SK-N-SH (cell line): ENCODE measurements around the gene UGT1A7. TPM values are rescaled to one million over a fixed set of nuclear protein-coding genes. Genes with fewer than 3 reads are reported as not detected.

Experiments
- CTCF ChIA-PET: fragments of 300-600, 350-600 bp; formaldehyde crosslinking; extraction: SDS; loops from one replicate; lab custom pipeline; 2021; lab: Yijun Ruan, JAX
- POLR2A ChIA-PET: fragments of 350-600 bp; sonication (Branson Sonifier 250); formaldehyde crosslinking; extraction: SDS; loops from one replicate; lab custom pipeline; 2020; ENCODE audit warnings: antibody characterized with exemption, inconsistent platforms; lab: Yijun Ruan, JAX
- DNase-seq: peaks from one replicate; pipeline ENCODE4 v3.0.0; 2012
- H2AFZ ChIP-seq: fragments of 200-600 bp; sonication (generic); 2 replicates; pipeline ENCODE4 v1.8.1; 2016; ENCODE audit warnings: antibody characterized with exemption, mild to moderate bottlenecking, low read depth
- H3F3A ChIP-seq: fragments of 200-600 bp; sonication (generic); replicated peaks from 2 replicates; pipeline ENCODE3; 2016; ENCODE audit warnings: antibody characterized with exemption, mild to moderate bottlenecking; ENCODE audit not compliant: insufficient read depth
- H3K27ac ChIP-seq, 2 experiments: fragments of 200-500 bp in 1 of 2; fragments of 200-600 bp in 1 of 2; sonication (Bioruptor generic) in 1 of 2; sonication (generic), shearing (Covaris generic) in 1 of 2; 2 replicates each; pipeline versions ENCODE4 v1.5.1 to v1.6.1; 2014 to 2016; ENCODE audit warnings: low read depth in 2 of 2, inconsistent platforms in 1 of 2, low read length in 1 of 2, mild to moderate bottlenecking in 1 of 2, mixed read lengths in 1 of 2
- H3K27me3 ChIP-seq: fragments of 200-600 bp; sonication (generic), shearing (Covaris generic); 2 replicates; pipeline ENCODE4 v1.6.1; 2016; ENCODE audit warnings: mixed run types; ENCODE audit not compliant: insufficient read depth
- H3K36me3 ChIP-seq, 2 experiments: fragments of 200-500 bp in 1 of 2; fragments of 200-600 bp in 1 of 2; sonication (Bioruptor generic) in 1 of 2; sonication (generic) in 1 of 2; replicated peaks in 1 of 2; 2 replicates each; pipeline versions ENCODE3 to v1.5.1; 2014 to 2016; ENCODE audit warnings: low read length in 1 of 2, mild to moderate bottlenecking in 1 of 2; ENCODE audit not compliant: insufficient read depth in 2 of 2, control insufficient read depth in 1 of 2
- H3K4me1 ChIP-seq, 2 experiments: fragments of 200-500 bp in 1 of 2; fragments of 200-600 bp in 1 of 2; sonication (Bioruptor generic) in 1 of 2; sonication (generic), shearing (Covaris generic) in 1 of 2; 2 replicates each; pipeline versions ENCODE4 v1.5.1 to v1.6.1; 2014 to 2016; ENCODE audit warnings: low read depth in 1 of 2, low read length in 1 of 2, mixed run types in 1 of 2; ENCODE audit not compliant: insufficient read depth in 2 of 2, control insufficient read depth in 1 of 2
- H3K4me2 ChIP-seq: fragments of 200-600 bp; sonication (generic), shearing (Covaris generic); 2 replicates; pipeline ENCODE4 v1.6.1; 2017; ENCODE audit warnings: mixed run types
- H3K4me3 ChIP-seq, 2 experiments: fragments of 200-500 bp in 1 of 2; fragments of 200-600 bp in 1 of 2; sonication (Bioruptor generic) in 1 of 2; sonication (generic), shearing (Covaris generic) in 1 of 2; 2 replicates each; pipeline versions ENCODE4 v1.5.1 to v1.8.1; 2014 to 2016; ENCODE audit warnings: low read depth in 2 of 2, inconsistent platforms in 1 of 2, low read length in 1 of 2, mild to moderate bottlenecking in 1 of 2, mixed read lengths in 1 of 2, moderate library complexity in 1 of 2
- H3K79me2 ChIP-seq: fragments of 200-600 bp; sonication (generic); 2 replicates; pipeline ENCODE4 v1.8.1; 2017; ENCODE audit warnings: mild to moderate bottlenecking; ENCODE audit not compliant: insufficient read depth
- H3K9ac ChIP-seq: fragments of 200-600 bp; sonication (generic); 2 replicates; pipeline ENCODE4 v1.6.1; 2017; ENCODE audit warnings: mixed run types
- H3K9me2 ChIP-seq: fragments of 200-600 bp; sonication (generic); 2 replicates; pipeline ENCODE4 v1.6.1; 2017; ENCODE audit warnings: mixed run types
- H3K9me3 ChIP-seq: fragments of 200-600 bp; sonication (generic); 2 replicates; pipeline ENCODE4 v1.6.1; 2017; ENCODE audit warnings: mixed run types, mild to moderate bottlenecking, moderate library complexity
- H4K20me1 ChIP-seq: fragments of 200-600 bp; sonication (generic); 2 replicates; pipeline ENCODE4 v1.6.1; 2017; ENCODE audit warnings: mild to moderate bottlenecking, mixed run types; ENCODE audit not compliant: insufficient read depth
- CHD2 ChIP-seq: fragments of 150-350 bp; IDR thresholded peaks from 2 replicates; pipeline ENCODE4 v1.6.1; 2018; ENCODE audit warnings: low read length; ENCODE audit not compliant: partially characterized antibody
- EZH2phosphoT487 ChIP-seq: fragments of 200-600 bp; sonication (generic); IDR thresholded peaks from 2 replicates; pipeline ENCODE4 v1.6.1; 2017; ENCODE audit warnings: low read depth, mixed run types, mild to moderate bottlenecking, antibody characterized with exemption, moderate library complexity, borderline replicate concordance
- FOXJ3 ChIP-seq: sonication (generic); formaldehyde crosslinking; IDR thresholded peaks from 2 replicates; pipeline ENCODE4 v1.5.1; 2020; ENCODE audit warnings: mild to moderate bottlenecking, missing genetic modification reagents
- FOXM1 ChIP-seq: IDR thresholded peaks from 2 replicates; pipeline ENCODE4 v1.4.0; 2012; ENCODE audit warnings: low read depth, mild to moderate bottlenecking
- JUND ChIP-seq: IDR thresholded peaks from 2 replicates; pipeline ENCODE4 v1.4.0; 2012
- MAX ChIP-seq: IDR thresholded peaks from 2 replicates; pipeline ENCODE4 v1.4.0; 2012; ENCODE audit warnings: low read depth
- MEF2A ChIP-seq: IDR thresholded peaks from 2 replicates; pipeline ENCODE4 v1.4.0; 2012; ENCODE audit warnings: low read depth, borderline replicate concordance
- MXI1 ChIP-seq: IDR thresholded peaks from 2 replicates; pipeline ENCODE4 v1.6.1; 2012; ENCODE audit warnings: mild to moderate bottlenecking, low read depth, low read length, improper control_type of control experiment
- POLR2AphosphoS5 ChIP-seq: IDR thresholded peaks from 2 replicates; pipeline ENCODE4 v1.6.1; 2012; ENCODE audit warnings: low read depth, low read length
- RAD21 ChIP-seq: IDR thresholded peaks from 2 replicates; pipeline ENCODE4 v1.6.1; 2012; ENCODE audit warnings: mild to moderate bottlenecking, low read length
- REST ChIP-seq: IDR thresholded peaks from 2 replicates; pipeline ENCODE4 v1.6.1; 2012; ENCODE audit warnings: mild to moderate bottlenecking, low read depth, low read length, moderate library complexity
- TAF1 ChIP-seq: IDR thresholded peaks from 2 replicates; pipeline ENCODE4 v1.6.1; 2012; ENCODE audit warnings: low read depth, mild to moderate bottlenecking, low read length, moderate library complexity, borderline replicate concordance
- TEAD4 ChIP-seq: IDR thresholded peaks from 2 replicates; pipeline ENCODE4 v1.4.0; 2012; ENCODE audit warnings: mild to moderate bottlenecking, borderline replicate concordance; ENCODE audit not compliant: insufficient read depth
- USF1 ChIP-seq: IDR thresholded peaks from 2 replicates; pipeline ENCODE4 v1.4.0; 2012; ENCODE audit warnings: low read depth, borderline replicate concordance
- YY1 ChIP-seq: IDR thresholded peaks from 2 replicates; pipeline ENCODE4 v1.4.0; 2012; ENCODE audit warnings: low read depth, mild to moderate bottlenecking
- WGBS: methylation state at CpG from one replicate; pipeline ENCODE4 v1.1.6; 2017; ENCODE audit warnings: low lambda C conversion rate; 5-methylcytosine and 5-hydroxymethylcytosine counted together
- polyA plus RNA-seq, 3 experiments: library from polyadenylated mRNA; depleted of rRNA; stranded (reverse); fragments of >200 nt; gene quantifications; 2 replicates each; pipeline ENCODE4 v1.2.3, GENCODE V29; 2012
- TF ChIP-seq, protein P1 (sequence below): IDR thresholded peaks from 2 replicates; pipeline ENCODE4; 2012
- TF ChIP-seq, protein P2 (sequence below): fragments of 150-350 bp; IDR thresholded peaks from 2 replicates; pipeline ENCODE4 v1.6.1; 2017; ENCODE audit warnings: antibody characterized with exemption, low read length, low read depth, borderline replicate concordance

Gene UGT1A7
- polyA plus RNA-seq, 1 of the 3 experiments (the other 2 are of a cell fraction) = not detected

- Histone ChIP-seq H3K4me1 (no peaks in the 10 kb centered on the region), H3K4me2 (no peak overlapping the region), H3K9me2 (no peaks in the 10 kb centered on the region), H3F3A (no peaks in the 10 kb centered on the region), H3K27me3 (no peaks in the 10 kb centered on the region), H3K4me3 (no peak overlapping the region; a peak in 1 of 4 replicates), H3K79me2 (no peaks in the 10 kb centered on the region), H3K9me3 (no peaks in the 10 kb centered on the region), H3K27ac (no peak overlapping the region), H4K20me1 (no peaks in the 10 kb centered on the region), H3K36me3 (no peaks in the 10 kb centered on the region), H2AFZ (no peak overlapping the region), H3K9ac (no peak overlapping the region)
- 43% methylated on average over 4 of the region's 4 CpGs for WGBS
- DNase-seq = no peak
- TF ChIP-seq MXI1 (no peak), POLR2AphosphoS5 (no peak), CHD2 (no peak), FOXM1 (no peak), EZH2phosphoT487 (no peak), TEAD4 (no peak), REST (no peak), MEF2A (no peak), FOXJ3 (CRISPR knock-in tag) (no peak), RAD21 (no peak), YY1 (no peak), TAF1 (no peak), JUND (no peak), MAX (no peak), USF1 (no peak)
- TF ChIP-seq, protein P1, sequence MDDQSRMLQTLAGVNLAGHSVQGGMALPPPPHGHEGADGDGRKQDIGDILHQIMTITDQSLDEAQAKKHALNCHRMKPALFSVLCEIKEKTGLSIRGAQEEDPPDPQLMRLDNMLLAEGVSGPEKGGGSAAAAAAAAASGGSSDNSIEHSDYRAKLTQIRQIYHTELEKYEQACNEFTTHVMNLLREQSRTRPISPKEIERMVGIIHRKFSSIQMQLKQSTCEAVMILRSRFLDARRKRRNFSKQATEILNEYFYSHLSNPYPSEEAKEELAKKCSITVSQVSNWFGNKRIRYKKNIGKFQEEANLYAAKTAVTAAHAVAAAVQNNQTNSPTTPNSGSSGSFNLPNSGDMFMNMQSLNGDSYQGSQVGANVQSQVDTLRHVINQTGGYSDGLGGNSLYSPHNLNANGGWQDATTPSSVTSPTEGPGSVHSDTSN = no peak
- TF ChIP-seq, protein P2, sequence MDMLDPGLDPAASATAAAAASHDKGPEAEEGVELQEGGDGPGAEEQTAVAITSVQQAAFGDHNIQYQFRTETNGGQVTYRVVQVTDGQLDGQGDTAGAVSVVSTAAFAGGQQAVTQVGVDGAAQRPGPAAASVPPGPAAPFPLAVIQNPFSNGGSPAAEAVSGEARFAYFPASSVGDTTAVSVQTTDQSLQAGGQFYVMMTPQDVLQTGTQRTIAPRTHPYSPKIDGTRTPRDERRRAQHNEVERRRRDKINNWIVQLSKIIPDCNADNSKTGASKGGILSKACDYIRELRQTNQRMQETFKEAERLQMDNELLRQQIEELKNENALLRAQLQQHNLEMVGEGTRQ = no peak
- CTCF ChIA-PET = no interaction called here
- POLR2A ChIA-PET = no interaction called here
Measured at GRCh38 chr2:233766416-233766815, 84.7 kb downstream of the UGT1A7 start.
